ENCODE results near the gene PTBP2. TPM values are rescaled to one million over a fixed set of nuclear protein-coding genes. Genes with fewer than 3 reads are reported as not detected.

The PTBP2 gene
- total and polyA plus RNA-seq, 10 of the 15 experiments (the other 5 are each of a cell fraction or from before 2014, with no cell fraction given): 5.8 to 17.5 (median 11.1) TPM

DNA sequence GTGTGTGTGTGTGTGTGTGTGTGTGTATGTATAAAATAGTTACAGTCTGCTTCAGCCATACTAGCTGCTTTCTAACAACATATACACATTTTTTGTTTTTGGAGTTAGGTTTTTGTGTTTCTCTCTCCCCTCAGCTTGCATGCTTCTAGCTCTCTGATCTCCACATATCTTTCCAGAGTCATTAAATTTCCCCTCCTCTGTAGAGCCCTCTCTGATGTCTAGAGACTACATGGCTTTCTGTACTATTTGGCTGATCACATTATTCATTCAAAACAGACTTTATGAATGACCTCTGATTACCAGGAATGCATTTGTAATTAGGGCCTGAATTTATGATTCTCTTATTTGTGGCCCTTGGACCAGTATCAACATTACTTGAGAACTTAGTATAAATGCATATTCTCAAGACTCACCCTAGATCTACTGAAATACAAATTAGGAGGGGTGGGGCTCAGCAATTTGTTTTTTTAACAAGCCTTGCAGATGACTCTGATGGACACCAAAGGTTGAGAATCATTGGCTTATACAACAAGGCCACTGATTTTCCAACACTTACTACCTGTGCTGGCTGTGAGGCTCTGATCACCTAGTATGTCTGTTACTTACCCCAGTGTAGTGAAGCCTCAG lies 104.5 kb downstream of the PTBP2 start:
- DNase-seq (ENCODE audit: low read depth, low spot score) (no peak), FAIRE-seq (no peak), ATAC-seq (no peak)
- RAD21 ChIA-PET (ENCODE audit: unreplicated experiment): no interaction called here
- Histone ChIP-seq H3K9me3 (replicated peaks; ENCODE audit: control insufficient read depth, insufficient read depth, low read length) (no peaks in the 10 kb centered on the region), H4K20me1 (ENCODE audit: control insufficient read depth, insufficient read depth) (no peaks in the 10 kb centered on the region), H3K27me3 (replicated peaks in 1 of 2; ENCODE audit: control insufficient read depth in 2 of 2, insufficient read depth in 2 of 2, low read length in 1 of 2) (no peaks in the 10 kb centered on the region), H3K4me2 (ENCODE audit: control insufficient read depth, insufficient read depth) (no peak overlapping the region), H3K9ac (ENCODE audit: control insufficient read depth, insufficient read depth, low read length) (no peak overlapping the region), H2AFZ (ENCODE audit: control insufficient read depth, low read depth, low read length) (no peak overlapping the region), H3K4me3 (no peak overlapping the region), H3K27ac (ENCODE audit: control insufficient read depth, insufficient read depth) (no peak overlapping the region), H3K4me1 (ENCODE audit: control insufficient read depth, insufficient read depth, low read length) (no peaks in the 10 kb centered on the region), H3K36me3 (ENCODE audit: control insufficient read depth in 2 of 2, insufficient read depth in 2 of 2, low read length in 1 of 2) (no peaks in the 10 kb centered on the region; a peak in 1 of 4 replicates), H3K79me2 (ENCODE audit: control insufficient read depth, insufficient read depth, low read length) (no peaks in the 10 kb centered on the region)
- CTCF ChIA-PET: no interaction called here
- intact Hi-C loops (cut with micrococcal nuclease; ENCODE audit: unreplicated experiment): no loop called here
- BruUV-seq (replicated peaks): no TSS peak
- POLR2A ChIA-PET: interaction anchor here (0.6 kb wide), 1 partner anchor 67 kb away, joined by 6 read pairs; no protein-coding TSS in a partner anchor
- in situ Hi-C loops (cut with MboI): no loop called here
- SMC1A ChIA-PET (ENCODE audit: uncharacterized antibody, unreplicated experiment): interaction anchor here (0.5 to 1.4 kb wide), 3 partner anchors 10 to 65 kb away, joined by 3 to 4 read pairs (median 3); no protein-coding TSS in a partner anchor
- TF ChIP-seq, protein P1, sequence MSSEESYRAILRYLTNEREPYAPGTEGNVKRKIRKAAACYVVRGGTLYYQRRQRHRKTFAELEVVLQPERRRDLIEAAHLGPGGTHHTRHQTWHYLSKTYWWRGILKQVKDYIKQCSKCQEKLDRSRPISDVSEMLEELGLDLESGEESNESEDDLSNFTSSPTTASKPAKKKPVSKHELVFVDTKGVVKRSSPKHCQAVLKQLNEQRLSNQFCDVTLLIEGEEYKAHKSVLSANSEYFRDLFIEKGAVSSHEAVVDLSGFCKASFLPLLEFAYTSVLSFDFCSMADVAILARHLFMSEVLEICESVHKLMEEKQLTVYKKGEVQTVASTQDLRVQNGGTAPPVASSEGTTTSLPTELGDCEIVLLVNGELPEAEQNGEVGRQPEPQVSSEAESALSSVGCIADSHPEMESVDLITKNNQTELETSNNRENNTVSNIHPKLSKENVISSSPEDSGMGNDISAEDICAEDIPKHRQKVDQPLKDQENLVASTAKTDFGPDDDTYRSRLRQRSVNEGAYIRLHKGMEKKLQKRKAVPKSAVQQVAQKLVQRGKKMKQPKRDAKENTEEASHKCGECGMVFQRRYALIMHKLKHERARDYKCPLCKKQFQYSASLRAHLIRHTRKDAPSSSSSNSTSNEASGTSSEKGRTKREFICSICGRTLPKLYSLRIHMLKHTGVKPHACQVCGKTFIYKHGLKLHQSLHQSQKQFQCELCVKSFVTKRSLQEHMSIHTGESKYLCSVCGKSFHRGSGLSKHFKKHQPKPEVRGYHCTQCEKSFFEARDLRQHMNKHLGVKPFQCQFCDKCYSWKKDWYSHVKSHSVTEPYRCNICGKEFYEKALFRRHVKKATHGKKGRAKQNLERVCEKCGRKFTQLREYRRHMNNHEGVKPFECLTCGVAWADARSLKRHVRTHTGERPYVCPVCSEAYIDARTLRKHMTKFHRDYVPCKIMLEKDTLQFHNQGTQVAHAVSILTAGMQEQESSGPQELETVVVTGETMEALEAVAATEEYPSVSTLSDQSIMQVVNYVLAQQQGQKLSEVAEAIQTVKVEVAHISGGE (CRISPR knock-in tag; IDR thresholded peaks at IDR 0.05): no peak
- TF ChIP-seq, protein P2, sequence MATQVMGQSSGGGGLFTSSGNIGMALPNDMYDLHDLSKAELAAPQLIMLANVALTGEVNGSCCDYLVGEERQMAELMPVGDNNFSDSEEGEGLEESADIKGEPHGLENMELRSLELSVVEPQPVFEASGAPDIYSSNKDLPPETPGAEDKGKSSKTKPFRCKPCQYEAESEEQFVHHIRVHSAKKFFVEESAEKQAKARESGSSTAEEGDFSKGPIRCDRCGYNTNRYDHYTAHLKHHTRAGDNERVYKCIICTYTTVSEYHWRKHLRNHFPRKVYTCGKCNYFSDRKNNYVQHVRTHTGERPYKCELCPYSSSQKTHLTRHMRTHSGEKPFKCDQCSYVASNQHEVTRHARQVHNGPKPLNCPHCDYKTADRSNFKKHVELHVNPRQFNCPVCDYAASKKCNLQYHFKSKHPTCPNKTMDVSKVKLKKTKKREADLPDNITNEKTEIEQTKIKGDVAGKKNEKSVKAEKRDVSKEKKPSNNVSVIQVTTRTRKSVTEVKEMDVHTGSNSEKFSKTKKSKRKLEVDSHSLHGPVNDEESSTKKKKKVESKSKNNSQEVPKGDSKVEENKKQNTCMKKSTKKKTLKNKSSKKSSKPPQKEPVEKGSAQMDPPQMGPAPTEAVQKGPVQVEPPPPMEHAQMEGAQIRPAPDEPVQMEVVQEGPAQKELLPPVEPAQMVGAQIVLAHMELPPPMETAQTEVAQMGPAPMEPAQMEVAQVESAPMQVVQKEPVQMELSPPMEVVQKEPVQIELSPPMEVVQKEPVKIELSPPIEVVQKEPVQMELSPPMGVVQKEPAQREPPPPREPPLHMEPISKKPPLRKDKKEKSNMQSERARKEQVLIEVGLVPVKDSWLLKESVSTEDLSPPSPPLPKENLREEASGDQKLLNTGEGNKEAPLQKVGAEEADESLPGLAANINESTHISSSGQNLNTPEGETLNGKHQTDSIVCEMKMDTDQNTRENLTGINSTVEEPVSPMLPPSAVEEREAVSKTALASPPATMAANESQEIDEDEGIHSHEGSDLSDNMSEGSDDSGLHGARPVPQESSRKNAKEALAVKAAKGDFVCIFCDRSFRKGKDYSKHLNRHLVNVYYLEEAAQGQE (IDR thresholded peaks at IDR 0.05; ENCODE audit: low read depth, low read length): no peak
- TF ChIP-seq, protein P3, sequence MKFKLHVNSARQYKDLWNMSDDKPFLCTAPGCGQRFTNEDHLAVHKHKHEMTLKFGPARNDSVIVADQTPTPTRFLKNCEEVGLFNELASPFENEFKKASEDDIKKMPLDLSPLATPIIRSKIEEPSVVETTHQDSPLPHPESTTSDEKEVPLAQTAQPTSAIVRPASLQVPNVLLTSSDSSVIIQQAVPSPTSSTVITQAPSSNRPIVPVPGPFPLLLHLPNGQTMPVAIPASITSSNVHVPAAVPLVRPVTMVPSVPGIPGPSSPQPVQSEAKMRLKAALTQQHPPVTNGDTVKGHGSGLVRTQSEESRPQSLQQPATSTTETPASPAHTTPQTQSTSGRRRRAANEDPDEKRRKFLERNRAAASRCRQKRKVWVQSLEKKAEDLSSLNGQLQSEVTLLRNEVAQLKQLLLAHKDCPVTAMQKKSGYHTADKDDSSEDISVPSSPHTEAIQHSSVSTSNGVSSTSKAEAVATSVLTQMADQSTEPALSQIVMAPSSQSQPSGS (IDR thresholded peaks at IDR 0.05; ENCODE audit: low read length): no peak
- TF ChIP-seq, protein P4, sequence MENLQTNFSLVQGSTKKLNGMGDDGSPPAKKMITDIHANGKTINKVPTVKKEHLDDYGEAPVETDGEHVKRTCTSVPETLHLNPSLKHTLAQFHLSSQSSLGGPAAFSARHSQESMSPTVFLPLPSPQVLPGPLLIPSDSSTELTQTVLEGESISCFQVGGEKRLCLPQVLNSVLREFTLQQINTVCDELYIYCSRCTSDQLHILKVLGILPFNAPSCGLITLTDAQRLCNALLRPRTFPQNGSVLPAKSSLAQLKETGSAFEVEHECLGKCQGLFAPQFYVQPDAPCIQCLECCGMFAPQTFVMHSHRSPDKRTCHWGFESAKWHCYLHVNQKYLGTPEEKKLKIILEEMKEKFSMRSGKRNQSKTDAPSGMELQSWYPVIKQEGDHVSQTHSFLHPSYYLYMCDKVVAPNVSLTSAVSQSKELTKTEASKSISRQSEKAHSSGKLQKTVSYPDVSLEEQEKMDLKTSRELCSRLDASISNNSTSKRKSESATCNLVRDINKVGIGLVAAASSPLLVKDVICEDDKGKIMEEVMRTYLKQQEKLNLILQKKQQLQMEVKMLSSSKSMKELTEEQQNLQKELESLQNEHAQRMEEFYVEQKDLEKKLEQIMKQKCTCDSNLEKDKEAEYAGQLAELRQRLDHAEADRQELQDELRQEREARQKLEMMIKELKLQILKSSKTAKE (IDR thresholded peaks at IDR 0.05; ENCODE audit: low read depth, poor library complexity, severe bottlenecking): no peak
- no peak for TF ChIP-seq STAT1 (conservative IDR thresholded peaks at IDR 0.05)
- no peak for TF ChIP-seq IRF4 (IDR thresholded peaks at IDR 0.05; ENCODE audit: low read depth, low read length)
- no peak for TF ChIP-seq POLR2AphosphoS5 (IDR thresholded peaks at IDR 0.05; ENCODE audit: low read length)
- no peak for TF ChIP-seq TCF7 (IDR thresholded peaks at IDR 0.05; ENCODE audit: borderline replicate concordance)
- TF ChIP-seq MEF2B (IDR thresholded peaks at IDR 0.05; ENCODE audit: partially characterized antibody, poor library complexity, severe bottlenecking): no peak
- no peak for TF ChIP-seq ESRRA (IDR thresholded peaks at IDR 0.05; ENCODE audit: low read length)
- no peak for TF ChIP-seq HCFC1 (IDR thresholded peaks at IDR 0.05; ENCODE audit: low read length)
